HG03159 (cell line): ENCODE data around the gene DDIT4.

Experiments
- ATAC-seq: cut with Tn5 transposase; IDR thresholded peaks from one replicate; pipeline ENCODE4 v1.9.1; 2021; ENCODE audit warnings: mild to moderate bottlenecking, moderate library complexity; ENCODE audit not compliant: unreplicated experiment

The DDIT4 gene

GRCh38 chr10:72249176-72249862, 24.4 kb upstream of the DDIT4 start:
- peak; percentile 6 for ATAC-seq

- ATAC-seq, result no peak
These were observed 23.1 kb upstream of the DDIT4 start for GRCh38 chr10:72250666-72251065.

GRCh38 chr10:72251635-72252034, 22.1 kb upstream of the DDIT4 start:
- ATAC-seq, result no peak

- no peak for ATAC-seq
These were observed 20.8 kb upstream of the DDIT4 start for GRCh38 chr10:72252972-72253371.

GRCh38 chr10:72253578-72253977, 20.1 kb upstream of the DDIT4 start:
- no peak for ATAC-seq

- ATAC-seq, result no peak
These were observed 18.7 kb upstream of the DDIT4 start for GRCh38 chr10:72254813-72255568.

GRCh38 chr10:72255977-72256729, 17.6 kb upstream of the DDIT4 start:
- no peak for ATAC-seq

GRCh38 chr10:72257051-72257892, 16.5 kb upstream of the DDIT4 start:
- no peak for ATAC-seq

- no peak for ATAC-seq
These were observed 15.1 kb upstream of the DDIT4 start for GRCh38 chr10:72258617-72259016.

- no peak for ATAC-seq
These were observed 14.1 kb upstream of the DDIT4 start for GRCh38 chr10:72259491-72260238.

GRCh38 chr10:72260239-72260975, 13.3 kb upstream of the DDIT4 start:
- peak; percentile 59 for ATAC-seq

GRCh38 chr10:72260976-72261783, 12.5 kb upstream of the DDIT4 start:
- ATAC-seq, result peak; percentile 47

GRCh38 chr10:72261784-72262404, 11.8 kb upstream of the DDIT4 start:
- ATAC-seq, result peak; percentile 11

GRCh38 chr10:72263613-72264241, 10.0 kb upstream of the DDIT4 start:
- ATAC-seq, result no peak

GRCh38 chr10:72264536-72264935, 9.2 kb upstream of the DDIT4 start:
- ATAC-seq, result no peak

- no peak for ATAC-seq
These were observed 8.2 kb upstream of the DDIT4 start for GRCh38 chr10:72265508-72265907.

GRCh38 chr10:72265990-72266865, 7.5 kb upstream of the DDIT4 start:
- no peak for ATAC-seq
